ENCODE data around the gene CNN2.

Gene CNN2

GRCh38 chr19:1053176-1054101 lies 27.0 kb downstream of the CNN2 start:
- DNase-seq, result no peak

- DNase-seq, result no peak
Measured at GRCh38 chr19:1054102-1055027, 28.0 kb downstream of the CNN2 start.

GRCh38 chr19:1055028-1055425 lies 28.6 kb downstream of the CNN2 start:
- DNase-seq, result no peak

GRCh38 chr19:1055886-1056620 lies 29.6 kb downstream of the CNN2 start:
- DNase-seq, result no peak

GRCh38 chr19:1057176-1057855 lies 30.9 kb downstream of the CNN2 start:
- no peak for DNase-seq

GRCh38 chr19:1058112-1058511 lies 31.7 kb downstream of the CNN2 start:
- DNase-seq, result no peak

GRCh38 chr19:1060689-1061088 lies 34.3 kb downstream of the CNN2 start:
- DNase-seq, result no peak

GRCh38 chr19:1061987-1062386 lies 35.6 kb downstream of the CNN2 start:
- no peak for DNase-seq

- no peak for DNase-seq
Measured at GRCh38 chr19:1062387-1063029, 36.1 kb downstream of the CNN2 start.

- DNase-seq, result no peak
Measured at GRCh38 chr19:1063030-1063908, 36.9 kb downstream of the CNN2 start.

- DNase-seq, result no peak
Measured at GRCh38 chr19:1063909-1064660, 37.7 kb downstream of the CNN2 start.

GRCh38 chr19:1064661-1065605 lies 38.5 kb downstream of the CNN2 start:
- no peak for DNase-seq

GRCh38 chr19:1065606-1066109 lies 39.2 kb downstream of the CNN2 start:
- no peak for DNase-seq

GRCh38 chr19:1066251-1066747 lies 39.9 kb downstream of the CNN2 start:
- no peak for DNase-seq

GRCh38 chr19:1066748-1067340 lies 40.4 kb downstream of the CNN2 start, which contains the start of gene ARHGAP45:
Gene ARHGAP45 (plus strand): TSS chr19:1067167. CDS start chr19:1067406, 239 bp downstream.
- no peak for DNase-seq

- DNase-seq, result no peak
Measured at GRCh38 chr19:1067341-1067957, 41.0 kb downstream of the CNN2 start.

Data from DMS79 (cell line).